GM21381 (cell line): ENCODE results near the gene CADM2.
"Not testable (repeated sequence)": the region's sequence is repeated elsewhere in the genome, so short reads cannot be mapped to it uniquely, and the experiment has no call there.

Source experiments
- ATAC-seq: cut with Tn5 transposase; IDR thresholded peaks from one replicate; pipeline ENCODE4 v1.9.1; 2021; ENCODE audit warnings: mild to moderate bottlenecking, moderate library complexity; ENCODE audit not compliant: unreplicated experiment

CADM2 gene

DNA sequence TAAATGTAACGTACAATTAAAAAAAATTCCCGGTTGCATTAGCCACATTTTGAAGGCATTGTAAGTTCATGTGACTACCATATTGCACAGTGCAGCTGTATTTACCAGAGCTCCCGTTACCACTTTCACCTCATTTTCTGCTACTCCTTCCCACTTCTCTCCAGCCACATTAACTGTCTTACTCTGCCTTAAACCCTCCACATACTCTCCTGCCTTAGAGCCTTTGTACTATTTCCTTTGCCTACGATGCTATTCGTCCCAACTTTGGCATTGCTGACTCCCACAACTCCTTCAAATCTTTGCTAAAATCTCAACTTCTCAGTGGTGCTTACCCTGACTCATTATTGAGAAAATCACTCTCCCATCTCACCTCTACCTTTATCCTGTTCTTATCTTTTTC is 115.2 kb downstream of the CADM2 start:
- ATAC-seq = no peak

DNA sequence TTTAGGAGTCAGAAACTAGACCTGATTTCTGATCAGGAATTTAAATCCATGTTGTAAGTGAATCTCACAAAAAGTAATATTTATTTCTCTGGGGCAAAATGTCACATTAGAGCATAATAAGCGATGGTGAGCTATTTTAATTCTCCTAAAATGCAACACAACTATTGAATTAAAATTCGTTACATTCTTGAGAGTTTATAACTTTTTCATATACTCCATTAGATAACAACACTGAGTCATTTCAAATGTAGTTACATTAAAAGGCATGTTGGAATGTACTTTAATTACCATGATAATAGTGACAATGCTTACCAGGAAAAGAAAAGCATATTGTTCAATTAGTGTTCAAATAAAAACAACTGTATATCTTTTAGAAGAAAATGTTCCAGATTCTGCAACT is 116.9 kb downstream of the CADM2 start:
- no peak for ATAC-seq

DNA sequence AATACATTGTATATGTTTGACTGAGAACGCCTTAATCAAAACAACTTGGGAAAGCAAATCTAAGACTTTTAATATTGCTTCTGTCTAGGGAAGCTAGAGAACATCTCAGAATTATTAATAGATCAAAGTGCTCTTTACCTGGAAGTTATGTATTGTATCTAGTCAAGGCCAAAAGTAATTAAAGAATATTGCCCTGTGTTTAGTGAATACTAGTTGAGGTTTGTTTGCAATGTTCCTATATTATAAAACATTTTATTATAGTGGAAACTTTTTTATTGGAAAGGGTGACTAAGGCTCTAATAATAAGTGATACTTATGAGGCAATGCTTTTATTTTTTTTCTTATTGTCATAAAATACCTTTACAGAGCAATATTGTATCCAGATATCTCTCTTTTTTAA is 118.2 kb downstream of the CADM2 start:
- ATAC-seq = no peak

DNA sequence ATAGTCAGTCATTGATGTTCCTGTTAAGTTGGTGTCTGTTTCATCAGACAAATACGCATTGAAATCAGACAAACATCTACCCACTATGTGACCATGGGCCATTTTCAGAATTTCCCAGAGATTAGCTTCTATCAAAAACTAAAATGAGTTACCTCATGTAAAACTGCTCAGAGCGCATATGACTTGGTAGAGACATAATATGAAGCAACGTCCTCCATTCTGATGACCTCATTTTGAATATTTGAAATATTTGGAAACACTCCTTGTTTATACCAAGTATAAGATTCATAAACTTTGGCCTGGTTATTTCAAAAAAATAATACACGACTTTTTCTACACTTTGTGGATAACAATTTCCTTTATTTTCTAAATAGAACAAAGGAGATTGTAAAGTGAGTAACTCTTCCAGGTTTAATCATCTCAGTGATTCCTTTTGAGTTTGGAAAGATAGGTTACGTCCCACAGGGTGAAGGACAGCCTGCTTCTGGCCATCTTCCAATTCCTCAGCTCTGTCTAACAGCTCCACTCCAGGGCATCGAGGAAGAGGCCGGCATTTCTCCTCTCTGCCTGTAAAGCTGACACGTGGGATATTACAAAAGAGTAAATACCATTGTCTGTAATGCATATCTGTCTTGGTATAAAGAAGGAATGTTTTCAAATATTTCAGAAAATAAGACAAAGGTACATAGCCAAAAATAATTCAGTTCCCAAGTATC is 122.6 kb downstream of the CADM2 start:
- ATAC-seq = no peak

DNA sequence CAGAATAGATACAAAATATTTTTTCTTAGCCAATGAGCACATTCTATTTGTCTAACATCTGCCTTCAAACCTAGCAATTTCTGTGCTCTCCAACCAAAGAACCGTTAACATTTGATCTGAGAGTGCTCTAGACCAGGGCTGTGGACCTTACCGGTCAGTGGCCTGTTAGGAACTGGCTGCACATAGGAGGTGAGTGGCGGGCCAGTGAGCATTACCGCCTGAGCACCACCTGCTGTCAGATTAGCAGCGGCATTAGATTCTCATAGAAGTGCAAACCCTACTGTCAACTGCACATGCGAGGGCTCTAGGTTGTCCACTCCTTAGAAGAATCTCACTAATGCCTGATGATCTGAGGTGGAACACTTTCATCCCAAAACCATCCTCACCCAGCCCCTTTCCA is 131.7 kb downstream of the CADM2 start:
- no peak for ATAC-seq

DNA sequence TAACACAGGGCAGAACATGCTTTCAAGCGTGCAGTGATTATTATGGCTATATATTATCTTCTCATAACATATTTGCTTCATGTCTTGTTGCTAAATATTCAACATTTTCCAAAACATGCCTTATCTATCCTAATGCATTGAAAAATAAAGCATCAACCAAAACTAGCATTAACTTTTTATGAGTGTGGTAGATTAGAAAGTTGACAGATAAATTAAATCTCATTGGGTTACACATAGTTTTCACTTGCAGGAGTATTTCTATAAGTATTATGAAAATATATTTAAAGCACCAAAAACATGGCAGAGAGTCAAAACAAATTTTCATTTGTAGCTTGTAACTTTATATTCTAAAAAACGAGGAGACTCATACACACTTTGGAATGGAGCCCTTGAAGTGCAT is 141.5 kb downstream of the CADM2 start:
- ATAC-seq = no peak

DNA sequence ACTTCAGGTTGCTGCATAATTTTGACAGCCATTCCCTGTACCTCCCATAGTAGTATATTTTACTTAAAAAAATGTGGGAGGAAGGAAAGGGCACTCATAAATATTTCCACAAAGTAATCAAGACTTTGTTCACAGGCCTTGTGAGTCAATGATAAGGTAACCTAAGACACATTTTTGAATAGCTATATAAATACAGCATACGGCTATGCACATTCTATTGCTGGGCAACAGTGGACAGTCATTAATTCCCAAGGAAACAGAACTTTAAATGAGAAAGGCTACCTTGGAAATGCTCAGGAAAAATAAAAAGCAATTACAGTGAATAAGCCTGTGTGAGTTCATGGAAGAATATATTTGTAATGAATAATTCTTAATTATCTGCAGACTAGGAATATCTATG is 144.0 kb downstream of the CADM2 start:
- ATAC-seq = no peak

DNA sequence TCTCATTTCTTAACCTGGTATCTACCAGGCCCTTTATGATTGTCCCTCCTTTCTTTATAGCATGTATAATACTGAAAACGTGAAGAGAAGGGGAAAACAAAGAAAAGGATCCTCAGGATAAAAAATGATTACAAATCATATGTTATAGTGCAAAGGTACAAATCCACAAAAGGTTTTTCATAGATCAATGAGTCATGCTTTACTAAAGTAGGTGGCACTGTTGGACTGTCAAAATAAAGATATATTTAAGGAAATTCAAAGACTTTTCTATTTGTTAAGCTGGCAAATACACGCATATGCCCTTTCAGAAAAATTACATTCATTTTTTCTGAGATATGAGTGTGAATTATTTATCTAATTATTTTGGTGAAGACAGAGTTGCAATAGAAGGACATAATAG is 151.6 kb downstream of the CADM2 start:
- no peak for ATAC-seq

DNA sequence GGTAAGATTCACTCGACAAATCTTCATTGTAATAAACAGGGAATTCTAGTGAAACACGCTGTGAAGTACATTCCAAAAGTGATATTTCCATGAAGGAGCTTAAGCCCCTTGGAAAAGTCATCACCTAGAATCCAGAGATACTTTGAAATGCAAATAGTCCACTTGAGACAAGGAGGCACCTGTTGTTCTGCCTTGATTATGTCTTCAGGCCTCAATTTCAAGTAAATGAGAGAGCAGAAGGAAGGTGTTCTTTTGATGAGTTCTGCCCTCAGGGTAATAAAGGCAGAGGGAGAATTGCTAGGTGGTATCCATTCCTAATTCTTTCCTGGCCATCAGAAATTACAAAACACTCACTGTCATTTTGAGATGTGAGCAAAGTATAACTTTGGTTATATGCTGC is 162.1 kb downstream of the CADM2 start:
- ATAC-seq = no peak

DNA sequence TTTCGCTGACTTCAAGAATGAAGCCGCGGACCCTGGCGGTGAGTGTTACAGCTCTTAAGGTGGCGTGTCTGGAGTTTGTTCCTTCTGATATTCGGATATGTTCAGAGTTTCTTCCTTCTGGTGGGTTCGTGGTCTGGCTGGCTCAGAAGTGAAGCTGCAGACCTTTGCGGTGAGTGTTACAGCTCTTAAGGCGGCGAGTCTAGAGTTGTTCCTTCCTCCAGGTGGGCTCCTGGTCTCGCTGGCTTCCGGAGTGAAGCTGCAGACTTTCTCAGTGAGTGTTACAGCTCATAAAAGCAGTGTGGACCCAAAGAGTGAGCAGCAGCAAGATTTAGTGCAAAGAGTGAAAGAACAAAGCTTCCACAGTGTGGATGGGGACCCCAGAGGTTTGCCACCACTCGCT is 174.1 kb downstream of the CADM2 start:
- not testable (repeated sequence) for ATAC-seq

DNA sequence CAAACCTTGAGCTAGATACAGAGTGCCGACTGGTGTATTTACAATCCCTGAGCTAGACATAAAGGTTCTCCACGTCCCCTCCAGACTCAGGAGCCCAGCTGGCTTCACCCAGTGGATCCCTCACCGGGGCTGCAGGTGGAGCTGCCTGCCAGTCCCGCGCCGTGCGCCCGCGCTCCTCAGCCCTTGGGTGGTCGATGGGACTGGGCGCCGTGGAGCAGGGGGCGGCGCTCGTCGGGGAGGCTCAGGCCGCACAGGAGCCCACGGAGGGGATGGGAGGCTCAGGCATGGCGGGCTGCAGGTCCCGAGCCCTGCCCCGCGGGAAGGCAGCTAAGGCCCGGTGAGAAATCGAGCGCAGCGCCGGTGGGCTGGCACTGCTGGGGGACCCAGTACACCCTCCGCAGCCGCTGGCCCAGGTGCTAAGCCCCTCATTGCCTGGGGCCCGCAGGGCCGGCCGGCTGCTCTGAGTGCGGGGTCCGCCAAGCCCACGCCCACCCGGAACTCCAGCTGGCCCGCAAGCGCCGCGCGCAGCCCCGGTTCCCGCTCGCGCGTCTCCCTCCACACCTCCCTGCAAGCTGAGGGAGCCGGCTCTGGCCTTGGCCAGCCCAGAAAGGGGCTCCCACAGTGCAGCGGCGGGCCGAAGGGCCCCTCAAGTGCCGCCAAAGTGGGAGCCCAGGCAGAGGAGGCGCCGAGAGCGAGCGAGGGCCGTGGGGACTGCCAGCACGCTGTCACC is 175.1 kb downstream of the CADM2 start:
- ATAC-seq = not testable (repeated sequence)

DNA sequence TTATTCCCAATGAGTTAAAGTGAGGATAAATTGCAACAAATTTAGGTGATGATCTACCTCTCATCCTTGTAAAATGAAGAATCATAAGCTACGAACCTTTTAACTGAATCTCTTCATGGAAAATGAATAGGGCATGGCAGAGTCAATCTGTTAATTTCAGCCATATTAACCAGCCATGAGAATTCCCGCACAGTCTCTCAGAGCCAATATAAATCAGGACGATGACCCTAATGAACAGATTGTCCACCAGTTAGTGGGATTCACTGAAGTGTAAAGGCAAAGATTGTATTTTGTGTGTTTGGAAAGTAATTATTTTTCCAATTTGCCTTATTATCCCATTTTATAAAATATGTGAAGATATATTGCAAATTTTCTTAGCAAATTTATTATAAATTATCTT is 183.8 kb downstream of the CADM2 start:
- ATAC-seq = no peak

DNA sequence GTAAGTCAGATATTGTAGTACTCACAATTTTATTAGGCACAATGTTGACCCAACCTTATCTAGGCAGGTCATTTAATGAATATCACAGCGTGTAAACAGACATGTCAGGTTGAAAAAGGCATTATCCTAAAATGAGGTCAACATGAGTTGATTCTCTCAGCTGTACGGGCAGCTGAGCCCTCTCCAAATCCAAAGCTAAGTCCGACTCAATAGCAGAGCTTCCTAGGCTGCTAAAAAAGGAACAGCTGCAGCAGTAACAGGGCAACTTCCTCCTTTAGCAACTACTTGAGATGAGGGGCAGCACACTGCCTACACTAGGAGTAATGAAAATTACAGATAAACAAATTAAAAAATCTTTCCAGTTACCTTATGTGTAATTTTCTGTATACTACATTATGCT is 189.2 kb downstream of the CADM2 start:
- ATAC-seq = no peak

DNA sequence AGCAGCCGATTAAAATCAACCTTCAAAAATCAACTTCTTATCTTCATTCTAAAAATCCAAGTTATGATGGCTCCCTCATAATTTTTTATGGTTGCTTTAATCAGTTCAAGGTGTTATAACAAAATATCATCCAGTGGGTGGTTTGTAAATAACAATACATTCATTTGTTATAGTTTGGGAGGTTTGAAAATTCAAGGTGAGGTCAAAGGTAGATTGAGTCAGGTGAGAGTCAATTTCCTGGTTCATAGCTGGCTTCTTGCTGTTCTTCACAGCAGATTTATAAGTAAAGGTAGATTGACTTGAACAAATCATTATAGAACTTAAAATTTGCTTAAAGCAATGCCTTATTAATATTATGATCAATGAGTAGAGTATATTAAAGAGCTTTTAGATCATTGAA is 192.8 kb downstream of the CADM2 start:
- ATAC-seq = no peak

DNA sequence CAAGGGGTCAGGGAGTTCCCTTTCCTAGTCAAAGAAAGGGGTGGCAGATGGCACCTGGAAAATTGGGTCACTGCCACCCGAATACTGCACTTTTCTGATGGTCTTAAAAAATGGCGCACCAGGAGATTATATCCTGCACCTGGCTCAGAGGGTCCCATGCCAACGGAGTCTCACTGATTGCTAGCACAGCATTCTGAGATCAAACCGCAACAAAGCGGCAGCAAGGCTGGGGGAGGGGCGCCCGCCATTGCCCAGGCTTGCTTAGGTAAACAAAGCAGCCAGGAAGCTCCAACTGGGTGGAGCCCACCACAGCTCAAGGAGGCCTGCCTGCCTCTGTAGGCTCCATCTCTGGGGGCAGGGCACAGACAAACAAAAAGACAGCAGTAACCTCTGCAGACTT is 194.5 kb downstream of the CADM2 start:
- ATAC-seq = not testable (repeated sequence)

DNA sequence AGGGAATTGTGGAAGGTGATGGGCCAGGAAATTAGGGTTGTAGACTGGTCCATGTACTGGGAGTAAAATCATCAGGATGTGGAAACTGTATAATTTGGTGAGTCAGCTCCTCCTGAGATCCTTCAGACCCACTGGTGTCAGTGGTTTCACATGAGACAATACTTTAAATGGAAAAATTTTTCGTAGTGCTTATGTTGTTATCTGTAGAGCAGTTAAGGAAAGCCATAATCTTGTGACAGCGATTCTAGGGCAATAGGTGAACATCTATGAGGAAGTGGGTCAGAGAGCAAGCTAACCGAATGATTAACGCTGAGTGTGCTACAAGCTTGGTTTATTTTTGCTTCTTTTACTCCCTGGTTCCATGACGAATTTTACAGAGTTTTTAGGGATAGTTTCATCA is 200.6 kb downstream of the CADM2 start:
- ATAC-seq = no peak

DNA sequence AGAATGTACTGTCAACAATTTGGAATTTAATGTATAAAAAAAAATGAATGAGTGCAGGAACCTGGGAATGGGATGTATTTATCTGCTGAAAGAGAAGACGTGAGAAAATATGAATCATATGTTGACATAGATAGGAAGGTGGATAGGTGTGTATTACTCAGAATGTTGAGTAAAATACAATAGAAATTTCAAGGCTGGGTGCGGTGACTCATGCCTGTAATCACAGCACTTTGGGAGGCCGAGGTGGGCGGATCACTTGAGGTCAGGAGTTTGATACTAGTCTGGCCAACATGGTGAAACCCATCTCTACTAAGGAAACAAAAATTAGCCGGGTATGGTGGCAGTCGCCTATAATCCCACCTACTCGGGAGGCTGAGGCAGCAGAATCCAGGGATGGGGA is 202.8 kb downstream of the CADM2 start:
- no peak for ATAC-seq

DNA sequence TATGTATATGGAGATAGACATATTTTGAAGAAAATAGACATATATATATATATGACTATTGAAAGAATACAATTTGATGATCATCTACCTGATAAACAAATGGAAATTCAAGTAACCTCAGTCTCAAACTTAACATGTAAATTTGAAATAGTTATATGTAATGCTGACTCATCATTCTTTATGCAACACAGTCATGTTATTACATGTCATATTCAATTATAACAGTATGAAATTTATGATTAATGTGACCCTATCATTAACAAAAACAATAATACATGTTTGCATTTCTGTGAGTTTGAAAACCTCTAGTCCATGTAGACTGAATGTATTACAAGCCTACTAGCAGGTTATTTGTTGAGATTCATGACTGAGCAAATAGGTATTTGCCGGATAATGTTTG is 204.1 kb downstream of the CADM2 start:
- no peak for ATAC-seq

DNA sequence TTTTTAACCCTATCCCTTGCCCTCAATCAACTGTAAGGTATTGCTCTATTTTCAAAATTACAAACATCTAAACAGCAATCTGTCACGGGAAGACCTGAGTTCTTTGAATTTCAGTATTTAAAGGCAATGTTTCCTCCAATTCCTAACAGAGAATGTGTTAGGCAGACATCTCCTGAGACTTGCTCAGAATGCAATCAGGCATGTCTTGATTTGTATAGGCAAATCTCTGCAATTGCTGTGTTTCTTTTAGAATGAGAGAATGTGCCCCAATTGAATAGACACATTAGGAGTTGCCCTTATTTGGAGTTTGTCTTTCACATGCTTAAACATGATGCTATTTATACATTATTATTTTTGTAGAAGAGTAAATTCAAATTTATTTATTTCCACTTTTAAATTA is 205.6 kb downstream of the CADM2 start:
- no peak for ATAC-seq

DNA sequence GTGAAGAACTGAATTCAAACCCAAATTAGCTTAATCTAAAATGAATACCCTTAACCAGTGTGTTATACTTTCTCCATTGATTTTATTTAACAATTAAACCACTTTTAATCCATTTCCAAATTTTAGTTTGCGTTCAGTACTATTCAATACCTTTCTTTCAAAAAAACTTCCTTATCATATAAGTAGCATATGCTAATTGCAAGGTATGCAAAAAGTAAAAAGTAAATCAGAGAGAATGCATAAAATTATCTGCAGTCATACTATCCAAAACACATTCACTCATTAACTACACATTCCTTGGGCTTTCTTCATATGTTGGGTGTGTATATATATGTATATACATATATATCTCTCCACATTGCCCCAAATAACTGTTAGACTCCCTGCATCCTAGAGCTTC is 208.8 kb downstream of the CADM2 start:
- no peak for ATAC-seq

DNA sequence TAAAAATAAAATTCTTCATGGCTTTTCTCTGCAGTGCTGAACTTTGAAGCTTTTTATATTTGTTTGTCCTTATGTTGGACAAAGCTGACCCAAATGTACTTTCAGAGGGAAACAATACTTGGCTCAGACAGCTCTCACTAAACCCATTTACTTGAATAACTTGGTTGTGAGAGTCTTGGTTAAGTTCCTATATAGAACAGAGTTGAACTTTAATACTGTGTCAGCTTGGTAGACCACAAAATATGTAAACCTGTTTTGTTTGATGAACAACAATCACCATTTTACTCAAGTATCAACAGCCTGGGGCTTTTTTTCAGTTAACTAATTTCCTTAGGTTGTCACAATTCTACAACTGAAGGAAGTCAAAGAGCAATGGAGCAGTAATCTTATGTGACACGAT is 211.9 kb downstream of the CADM2 start:
- ATAC-seq = no peak

DNA sequence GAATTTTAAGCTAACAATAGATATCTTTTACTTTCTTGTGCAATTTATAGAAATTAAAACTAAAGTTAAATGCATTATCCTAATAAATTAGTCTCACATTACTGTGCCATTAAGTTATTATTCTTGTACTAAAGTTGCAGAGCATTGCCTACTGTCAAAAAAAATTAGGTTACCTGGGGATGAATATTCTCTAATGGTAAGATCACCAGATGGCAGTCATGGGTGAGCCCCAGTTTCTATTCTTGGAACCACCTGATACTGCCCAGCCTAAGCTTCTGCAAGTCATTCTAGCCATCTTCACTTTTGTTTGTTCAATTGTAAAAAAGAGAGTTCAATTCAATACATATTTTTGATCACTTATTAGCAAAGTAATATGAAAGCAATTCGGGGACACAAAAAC is 213.2 kb downstream of the CADM2 start:
- no peak for ATAC-seq

DNA sequence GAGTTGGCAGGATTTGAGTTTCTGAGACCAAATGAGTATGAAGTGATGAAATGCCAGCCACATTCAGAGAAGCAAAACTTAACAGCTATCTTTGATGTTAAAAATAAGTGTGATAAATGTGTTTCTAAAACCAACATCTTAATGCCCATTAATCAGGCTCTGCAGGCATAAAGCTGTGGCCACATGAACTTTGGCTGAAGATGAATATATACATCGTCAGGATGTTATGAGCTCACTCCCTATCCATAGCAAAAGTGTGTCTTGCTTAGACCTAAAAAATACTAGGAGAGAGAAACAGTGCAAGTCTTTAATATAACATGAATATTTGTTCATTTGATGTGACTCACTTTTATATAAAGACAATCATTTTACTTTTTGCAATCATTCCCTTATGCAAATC is 218.0 kb downstream of the CADM2 start:
- no peak for ATAC-seq
